ENCODE measurements around the gene WBP2. TPM values are rescaled to one million over a fixed set of nuclear protein-coding genes. Genes with fewer than 3 reads are reported as not detected.

WBP2 gene
- total RNA-seq, result 100 to 1,000 TPM in 1 of 3 donors, 10 to 100 TPM in 2; 99.1 to 114 (median 99.8) TPM
- long read RNA-seq, donor 1, transcript WBP2-201 (8 exons, 1,944 nt), result major isoform, 48 of 154 reads
- long read RNA-seq, donor 1, partial matches to known transcripts, result 29 of 154 reads
- long read RNA-seq, donor 1, other reads (novel, unspliced or antisense), result 73 of 154 reads
- long read RNA-seq, donor 2, transcript WBP2-201 (8 exons, 1,944 nt), result major isoform, 44 of 61 reads
- long read RNA-seq, donor 2, partial matches to known transcripts, result 7 of 61 reads
- long read RNA-seq, donor 2, other reads (novel, unspliced or antisense), result 9 of 61 reads

GRCh38 chr17:75855310-75856061, at the start of gene WBP2:
TSS of gene WBP2 (minus strand) at chr17:75855335. CDS start at chr17:75855297, 38 bp downstream.
- TF ChIP-seq CTCF (IDR thresholded peaks at IDR 0.05), result peak; percentile 12
- ATAC-seq (peak; percentile 93), DNase-seq (peak; percentile 94 to 99 (median 99))
- intact Hi-C loops (cut with DNase I, micrococcal nuclease), result no loop called here
- Histone ChIP-seq H3K4me3 (peak within 1 kb of the TSS; percentile 85), H3K4me1 (ENCODE audit: low read depth) (peaks cover 6% of the 10 kb centered on the region), H3K9me3 (no peaks in the 10 kb centered on the region), H3K36me3 (ENCODE audit: low read depth) (peaks cover 5% of the 10 kb centered on the region)

- TF ChIP-seq CTCF (IDR thresholded peaks at IDR 0.05), result no peak
- no peaks in the 10 kb centered on the region for H3K9me3 ChIP-seq
- no peaks in the 10 kb centered on the region for H3K36me3 ChIP-seq (ENCODE audit: low read depth)
- no peak for DNase-seq
- no peak for ATAC-seq
- peaks cover 7% of the 10 kb centered on the region for H3K4me1 ChIP-seq (ENCODE audit: low read depth)
- no peak overlapping the region for H3K4me3 ChIP-seq
- intact Hi-C loops (cut with DNase I, micrococcal nuclease), result loop anchor here (10.0 kb wide), 1 partner anchor 102 kb away; the partner anchor contains the start of gene CDK3 (in 2 of the 2)
Measured at GRCh38 chr17:75902406-75902805, 47.3 kb upstream of the WBP2 start.

GRCh38 chr17:75901727-75902126, 46.6 kb upstream of the WBP2 start:
- ATAC-seq, result no peak
- TF ChIP-seq CTCF (IDR thresholded peaks at IDR 0.05), result no peak
- no peaks in the 10 kb centered on the region for H3K36me3 ChIP-seq (ENCODE audit: low read depth)
- intact Hi-C loops (cut with DNase I, micrococcal nuclease), result loop anchor here (10.0 kb wide), 1 partner anchor 103 kb away; the partner anchor contains the start of gene CDK3 (in 2 of the 2)
- peaks cover 11% of the 10 kb centered on the region for H3K4me1 ChIP-seq (ENCODE audit: low read depth)
- H3K9me3 ChIP-seq, result no peaks in the 10 kb centered on the region
- no peak overlapping the region for H3K4me3 ChIP-seq
- no peak for DNase-seq

- no peak for ATAC-seq
- Histone ChIP-seq H3K4me3 (no peak overlapping the region), H3K9me3 (no peaks in the 10 kb centered on the region), H3K36me3 (ENCODE audit: low read depth) (no peaks in the 10 kb centered on the region), H3K4me1 (ENCODE audit: low read depth) (peaks cover 12% of the 10 kb centered on the region)
- TF ChIP-seq CTCF (IDR thresholded peaks at IDR 0.05), result no peak
- no peak for DNase-seq
- intact Hi-C loops (cut with DNase I, micrococcal nuclease), result loop anchor here (10.0 kb wide), 1 partner anchor 104 kb away; the partner anchor contains the start of gene CDK3 (in 2 of the 2)
Measured at GRCh38 chr17:75900691-75901533, 45.8 kb upstream of the WBP2 start.

GRCh38 chr17:75899767-75900468, 44.8 kb upstream of the WBP2 start:
- Histone ChIP-seq H3K36me3 (ENCODE audit: low read depth) (no peaks in the 10 kb centered on the region), H3K9me3 (no peaks in the 10 kb centered on the region), H3K4me3 (no peak overlapping the region), H3K4me1 (ENCODE audit: low read depth) (peaks cover 22% of the 10 kb centered on the region)
- no peak for DNase-seq
- intact Hi-C loops (cut with DNase I, micrococcal nuclease), result loop anchor here (10.0 kb wide), 1 partner anchor 105 kb away; the partner anchor contains the start of gene CDK3 (in 2 of the 2)
- ATAC-seq, result no peak
- no peak for TF ChIP-seq CTCF (IDR thresholded peaks at IDR 0.05)

All from mucosa of descending colon (tissue), 3 donors.